SK-N-MC (cell line): ENCODE measurements around the gene MYADML2.

ENCODE experiments used
- DNase-seq: peaks from one replicate; pipeline ENCODE4 v3.0.0-alpha.2; 2011; ENCODE audit warnings: low read depth, low spot score
- H3K27ac ChIP-seq: fragments of 200-600 bp; sonication (generic); 2 replicates; pipeline ENCODE4 v1.5.1; 2016; ENCODE audit warnings: mixed run types
- H3K36me3 ChIP-seq: fragments of 200-600 bp; sonication (generic); 2 replicates; pipeline ENCODE4 v1.6.1; 2017; ENCODE audit warnings: antibody characterized with exemption, low read length, mixed read lengths; ENCODE audit not compliant: insufficient read depth
- H3K4me3 ChIP-seq: fragments of 200-600 bp; sonication (generic); 2 replicates; pipeline ENCODE4 v1.5.1; 2016
- H3K9ac ChIP-seq: fragments of 200-600 bp; sonication (generic); 2 replicates; pipeline ENCODE4 v1.8.0; 2017; ENCODE audit warnings: mixed run types, mixed read lengths; ENCODE audit not compliant: insufficient read length
- H3K9me3 ChIP-seq: fragments of 200-600 bp; sonication (generic); 2 replicates; pipeline ENCODE4 v1.6.1; 2017; ENCODE audit warnings: low read depth, mild to moderate bottlenecking, antibody characterized with exemption, low read length, moderate library complexity, mixed read lengths
- EZH2 ChIP-seq: fragments of 200-600 bp; sonication (generic); IDR thresholded peaks from one replicate; pipeline ENCODE4 v1.6.1; 2017; ENCODE audit warnings: antibody characterized with exemption
- FOXP2 ChIP-seq: optimal IDR thresholded peaks from 2 replicates; pipeline ENCODE3; 2011; ENCODE audit warnings: mild to moderate bottlenecking, moderate library complexity; ENCODE audit not compliant: insufficient read depth; ENCODE audit errors: extremely low read length, control extremely low read depth
- POLR2AphosphoS5 ChIP-seq: IDR thresholded peaks from 2 replicates; pipeline ENCODE4 v1.6.1; 2012; ENCODE audit warnings: mild to moderate bottlenecking, low read depth, low read length, borderline replicate concordance

MYADML2 gene

GRCh38 chr17:81902653-81903414 is 44.2 kb downstream of the MYADML2 start:
- Histone ChIP-seq H3K36me3 (peaks cover 6% of the 10 kb centered on the region; the same call in 1 of the 2 replicates), H3K4me3 (no peak overlapping the region), H3K9ac (no peak overlapping the region), H3K9me3 (no peaks in the 10 kb centered on the region), H3K27ac (no peak overlapping the region)
- DNase-seq = no peak
- TF ChIP-seq EZH2 (no peak), POLR2AphosphoS5 (no peak), FOXP2 (no peak)

GRCh38 chr17:81902023-81902652 is 44.9 kb downstream of the MYADML2 start, which contains the start of gene NPB:
Gene NPB (plus strand): TSS chr17:81902238. CDS start chr17:81902278, 40 bp downstream.
- Histone ChIP-seq H3K27ac (no peak within 1 kb of the TSS), H3K4me3 (no peak within 1 kb of the TSS), H3K9ac (no peak within 1 kb of the TSS), H3K36me3 (peaks cover 9% of the 10 kb centered on the region; the same call in 1 of the 2 replicates), H3K9me3 (no peaks in the 10 kb centered on the region)
- no peak for TF ChIP-seq POLR2AphosphoS5
- TF ChIP-seq FOXP2 = no peak
- no peak for TF ChIP-seq EZH2
- DNase-seq = no peak

GRCh38 chr17:81901167-81902022 is 45.6 kb downstream of the MYADML2 start:
- Histone ChIP-seq H3K27ac (no peak overlapping the region), H3K4me3 (no peak overlapping the region), H3K9ac (no peak overlapping the region), H3K36me3 (peaks cover 12% of the 10 kb centered on the region; the same call in 1 of the 2 replicates), H3K9me3 (no peaks in the 10 kb centered on the region)
- no peak for DNase-seq
- no peak for TF ChIP-seq EZH2

GRCh38 chr17:81900181-81900820 is 46.7 kb downstream of the MYADML2 start:
- Histone ChIP-seq H3K36me3 (peaks cover 19% of the 10 kb centered on the region; the same call in 1 of the 2 replicates), H3K27ac (peak overlapping the region; percentile 62)
- no peak for TF ChIP-seq EZH2
- no peak; the same call in 1 of the 2 replicates for TF ChIP-seq POLR2AphosphoS5
- no peak for TF ChIP-seq FOXP2

GRCh38 chr17:81899514-81900166 is 47.4 kb downstream of the MYADML2 start:
- no peak for TF ChIP-seq FOXP2
- peak overlapping the region; percentile 62 for H3K27ac ChIP-seq
- no peak overlapping the region for H3K4me3 ChIP-seq
- peaks cover 22% of the 10 kb centered on the region; the same call in 1 of the 2 replicates for H3K36me3 ChIP-seq
- no peak overlapping the region for H3K9ac ChIP-seq
- H3K9me3 ChIP-seq = no peaks in the 10 kb centered on the region
- DNase-seq = no peak

More at GRCh38 chr17:81900181-81900820, 46.7 kb downstream of the MYADML2 start:
- Histone ChIP-seq H3K4me3 (no peak overlapping the region), H3K9me3 (no peaks in the 10 kb centered on the region), H3K9ac (no peak overlapping the region)
- no peak for DNase-seq

- DNase-seq = no peak
- Histone ChIP-seq H3K4me3 (no peak overlapping the region), H3K9ac (no peak overlapping the region), H3K27ac (no peak overlapping the region; the same call in 1 of the 2 replicates), H3K9me3 (no peaks in the 10 kb centered on the region), H3K36me3 (peaks cover 25% of the 10 kb centered on the region; the same call in 1 of the 2 replicates)
- TF ChIP-seq FOXP2 = no peak
- TF ChIP-seq EZH2 = no peak
- TF ChIP-seq POLR2AphosphoS5 = no peak
Observed at GRCh38 chr17:81898885-81899284, 48.1 kb downstream of the MYADML2 start.

- Histone ChIP-seq H3K9me3 (no peaks in the 10 kb centered on the region), H3K27ac (peak overlapping the region; percentile 7; the same call in 1 of the 2 replicates), H3K4me3 (no peak overlapping the region), H3K9ac (no peak overlapping the region), H3K36me3 (peaks cover 25% of the 10 kb centered on the region; the same call in 1 of the 2 replicates)
- TF ChIP-seq FOXP2 = no peak
- TF ChIP-seq EZH2 = no peak
- no peak for TF ChIP-seq POLR2AphosphoS5
- DNase-seq = no peak
Observed at GRCh38 chr17:81898029-81898866, 48.8 kb downstream of the MYADML2 start.
